ENCODE measurements around the gene SEC23A. TPM values are rescaled to one million over a fixed set of nuclear protein-coding genes. Genes with fewer than 3 reads are reported as not detected.
A peak's percentile ranks its signal among the peaks of the same experiment; 100 is the strongest.

Gene SEC23A
- total and polyA plus RNA-seq, 2 of the 13 experiments (the other 11 are each of a cell fraction or from before 2014, with no cell fraction given), result 403 to 887 TPM

DNA sequence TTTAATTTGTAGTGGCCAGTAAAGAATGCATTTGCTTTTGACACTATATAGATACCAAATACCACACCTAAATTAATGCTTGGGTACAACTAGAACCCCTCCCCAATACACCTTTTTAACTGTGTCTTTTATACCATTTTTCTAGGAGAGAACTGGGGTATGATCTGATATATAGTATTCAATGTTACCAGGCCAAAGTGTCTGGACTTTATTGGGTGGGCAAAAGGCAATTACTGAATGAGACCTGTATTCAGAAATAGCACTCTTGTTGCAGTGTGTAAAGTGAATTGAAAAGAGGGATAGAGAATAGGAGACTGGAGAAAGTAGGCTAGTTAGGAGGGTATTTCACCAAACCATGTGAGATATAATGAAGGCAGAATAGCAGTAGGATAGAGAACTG is 74.4 kb downstream of the SEC23A start:
- in situ Hi-C loops (cut with HindIII; ENCODE audit: extremely low pct_ligation_motif_present, low pct_unique_long_range_greater_than_20kb), result no loop called here
- peaks cover 42% of the 10 kb centered on the region for H3K4me1 ChIP-seq (ENCODE audit: insufficient read depth, low read length)
- no peak overlapping the region for H3K4me2 ChIP-seq (ENCODE audit: low read depth, low read length)
- ATAC-seq (no peak), DNase-seq (ENCODE audit: low spot score) (no peak), FAIRE-seq (no peak)
- POLR2A ChIA-PET, result no interaction called here
- H3K4me3 ChIP-seq (replicated peaks in 1 of 3; ENCODE audit: insufficient read depth in 1 of 3, low read depth in 2 of 3, low read length in 3 of 3), result no peak overlapping the region
- H3K9me3 ChIP-seq (ENCODE audit: low read length), result no peaks in the 10 kb centered on the region
- H3K79me2 ChIP-seq (ENCODE audit: insufficient read depth, low read length), result no peaks in the 10 kb centered on the region
- no peak overlapping the region for H3K27ac ChIP-seq (ENCODE audit: extremely low read length, insufficient read depth, low read length)
- intact Hi-C loops (cut with micrococcal nuclease; ENCODE audit: unreplicated experiment), result loop anchor here (10.0 kb wide), 1 partner anchor 206 kb away; the partner anchor contains the start of gene MIA2
- H2AFZ ChIP-seq (ENCODE audit: low read length), result no peak overlapping the region
- no peaks in the 10 kb centered on the region for H4K20me1 ChIP-seq (ENCODE audit: insufficient read depth, low read length)
- BruUV-seq (replicated peaks), result no TSS peak
- H3K27me3 ChIP-seq (ENCODE audit: control insufficient read depth in 1 of 2, insufficient read depth in 2 of 2, low read length in 2 of 2), result no peaks in the 10 kb centered on the region
- CTCF ChIA-PET (ENCODE audit: low intra/inter-chr PET ratio, low total read pairs), result no interaction called here
- H3K36me3 ChIP-seq (replicated peaks in 1 of 2; ENCODE audit: control insufficient read depth in 1 of 2, insufficient read depth in 2 of 2, low read length in 2 of 2), result peaks cover 18 to 41% of the 10 kb centered on the region in 2 experiments
- TF ChIP-seq MATR3 (CRISPR knock-in tag; IDR thresholded peaks at IDR 0.05), result no peak
- no peak for TF ChIP-seq YY1 (IDR thresholded peaks at IDR 0.05; ENCODE audit: insufficient read depth, insufficient replicate concordance, low read depth, low read length)
- no peak for TF ChIP-seq TEAD3 (CRISPR knock-in tag; optimal IDR thresholded peaks at IDR 0.05; ENCODE audit: borderline replicate concordance)
- TF ChIP-seq ZFP36L1 (CRISPR knock-in tag; IDR thresholded peaks at IDR 0.05), result peak; percentile 66; the same call in 1 of the 2 replicates
- TF ChIP-seq JUNB (CRISPR knock-in tag; IDR thresholded peaks at IDR 0.05; ENCODE audit: borderline replicate concordance), result peak; percentile 53; the same call in 1 of the 2 replicates
- TF ChIP-seq TBX3 (IDR thresholded peaks at IDR 0.05; ENCODE audit: borderline replicate concordance), result no peak
- TF ChIP-seq RBM22 (optimal IDR thresholded peaks at IDR 0.05; ENCODE audit: low read length), result peak; percentile 74
- 0 out of 2 replicates have a peak, but pooled peaks have one; percentile 17 for TF ChIP-seq ZNF816 (CRISPR knock-in tag; IDR thresholded peaks at IDR 0.05; ENCODE audit: borderline replicate concordance)
- H3K9ac ChIP-seq (ENCODE audit: insufficient read depth, low read depth, low read length), result no peak overlapping the region
